Measurements from ENCODE around the gene AMOTL1.

DNA sequence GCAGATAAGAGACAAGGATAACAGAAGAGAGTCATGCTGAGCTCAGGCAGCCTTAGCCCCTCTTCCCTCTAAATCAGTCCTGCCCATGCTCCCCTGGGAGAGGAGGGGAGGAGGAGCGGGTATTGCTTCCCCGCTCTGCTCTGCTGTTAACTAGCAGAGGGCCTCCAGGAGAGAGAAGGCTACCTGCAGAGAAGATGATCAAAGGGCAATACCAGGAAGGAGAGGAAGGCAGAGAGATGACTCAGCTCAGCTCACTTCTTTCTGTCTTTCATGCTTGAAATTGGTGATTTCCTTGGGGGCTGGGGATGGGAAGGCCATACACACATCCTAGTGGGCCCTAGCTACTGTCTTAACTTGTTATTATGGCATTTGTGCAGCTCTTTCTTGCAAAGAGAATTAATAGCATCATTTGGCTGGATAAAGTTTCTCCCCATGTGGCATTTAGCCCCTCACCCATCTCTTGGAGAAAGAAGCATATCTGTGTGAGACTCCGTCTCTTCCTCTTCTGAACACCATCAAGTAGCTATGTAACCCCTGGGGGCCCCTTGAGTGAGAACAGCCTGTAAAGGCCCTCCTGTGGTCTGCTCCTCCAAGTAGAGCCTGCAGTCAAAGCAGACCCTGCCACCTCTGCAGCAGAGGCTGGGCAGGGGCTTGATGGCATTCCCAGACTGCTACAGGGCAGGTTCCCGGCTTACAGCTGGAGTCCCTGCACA lies 33.4 kb upstream of the AMOTL1 start:
- TF ChIP-seq CTCF (IDR thresholded peaks at IDR 0.05; ENCODE audit: control extremely low read depth in 1 of 3, insufficient read depth in 1 of 3, low read depth in 1 of 3, low read length in 3 of 3) (no peak), ZNF274 (IDR thresholded peaks at IDR 0.05; ENCODE audit: borderline replicate concordance, extremely low read depth, low read length) (no peak), CBX5 (IDR thresholded peaks at IDR 0.05; ENCODE audit: low read depth, low read length) (no peak), POLR2A (IDR thresholded peaks at IDR 0.05; ENCODE audit: control extremely low read depth in 1 of 2, low read depth in 2 of 2, low read length in 2 of 2) (no peak)
